ENCODE data around the gene FARS2.

FARS2 gene

DNA sequence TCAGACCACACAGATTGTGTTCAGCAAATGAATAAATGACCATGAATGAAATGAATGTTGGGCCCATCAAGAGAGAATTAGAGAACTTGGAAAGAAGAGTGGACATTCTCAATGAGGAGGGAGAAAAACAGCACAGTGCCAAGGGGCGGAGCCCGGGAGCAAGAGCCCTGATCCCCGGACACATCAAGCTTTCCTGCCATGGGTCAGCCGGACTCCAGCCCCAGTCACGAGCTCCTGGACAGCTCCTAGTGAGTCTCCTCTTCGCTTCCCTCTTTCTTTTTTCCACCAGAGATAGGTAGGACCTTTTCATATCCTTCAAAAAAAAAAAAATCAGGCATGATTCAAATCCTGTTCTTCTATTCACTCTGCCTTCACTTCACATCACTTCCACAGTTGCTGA lies 471.2 kb downstream of the FARS2 start:
- TF ChIP-seq, protein P1, sequence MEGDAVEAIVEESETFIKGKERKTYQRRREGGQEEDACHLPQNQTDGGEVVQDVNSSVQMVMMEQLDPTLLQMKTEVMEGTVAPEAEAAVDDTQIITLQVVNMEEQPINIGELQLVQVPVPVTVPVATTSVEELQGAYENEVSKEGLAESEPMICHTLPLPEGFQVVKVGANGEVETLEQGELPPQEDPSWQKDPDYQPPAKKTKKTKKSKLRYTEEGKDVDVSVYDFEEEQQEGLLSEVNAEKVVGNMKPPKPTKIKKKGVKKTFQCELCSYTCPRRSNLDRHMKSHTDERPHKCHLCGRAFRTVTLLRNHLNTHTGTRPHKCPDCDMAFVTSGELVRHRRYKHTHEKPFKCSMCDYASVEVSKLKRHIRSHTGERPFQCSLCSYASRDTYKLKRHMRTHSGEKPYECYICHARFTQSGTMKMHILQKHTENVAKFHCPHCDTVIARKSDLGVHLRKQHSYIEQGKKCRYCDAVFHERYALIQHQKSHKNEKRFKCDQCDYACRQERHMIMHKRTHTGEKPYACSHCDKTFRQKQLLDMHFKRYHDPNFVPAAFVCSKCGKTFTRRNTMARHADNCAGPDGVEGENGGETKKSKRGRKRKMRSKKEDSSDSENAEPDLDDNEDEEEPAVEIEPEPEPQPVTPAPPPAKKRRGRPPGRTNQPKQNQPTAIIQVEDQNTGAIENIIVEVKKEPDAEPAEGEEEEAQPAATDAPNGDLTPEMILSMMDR (IDR thresholded peaks at IDR 0.05; ENCODE audit: low read depth, low read length, missing control alignments) = no peak
- H3K4me3 ChIP-seq (replicated peaks; ENCODE audit: low read depth, low read length) = no peak overlapping the region
- DNase-seq (ENCODE audit: extremely low read depth, low read depth) = no peak

DNA sequence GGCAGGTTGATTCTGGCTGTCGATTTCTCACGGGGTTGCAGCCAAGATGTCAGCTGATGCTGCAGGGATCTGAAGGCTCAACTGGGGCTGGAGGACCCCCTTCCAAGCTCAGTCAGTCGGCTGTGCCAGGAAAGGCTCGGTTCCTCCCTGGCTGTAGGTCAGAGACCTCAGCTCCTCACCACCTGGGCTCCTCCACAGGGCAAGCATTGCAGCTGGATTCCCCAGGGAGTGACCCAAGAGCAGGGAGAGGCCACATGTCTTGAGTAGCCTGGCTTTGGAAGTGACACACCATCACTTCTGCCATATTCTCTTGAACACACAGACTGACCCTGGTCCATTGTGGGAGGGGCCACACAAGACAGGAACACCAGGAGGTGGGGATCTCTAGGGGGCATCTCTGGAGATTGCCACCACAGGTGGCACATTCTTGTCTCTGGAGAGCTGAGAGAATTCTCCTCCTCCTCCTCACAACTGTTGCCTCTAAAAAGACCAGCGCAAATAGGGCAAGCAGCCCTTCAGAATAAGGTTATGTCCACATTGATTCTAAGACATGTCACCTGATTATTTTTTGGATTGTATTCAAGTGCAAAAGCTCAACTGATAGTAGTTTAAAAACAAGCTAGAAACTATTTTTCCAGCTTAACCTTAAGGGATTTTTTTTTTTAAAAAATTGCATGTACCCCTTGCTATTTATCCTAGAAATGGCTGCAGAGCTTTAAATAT lies 474.9 kb downstream of the FARS2 start:
- TF ChIP-seq, protein P1 (IDR thresholded peaks at IDR 0.05; ENCODE audit: low read depth, low read length, missing control alignments) = no peak
- DNase-seq (ENCODE audit: extremely low read depth, low read depth) = no peak
- H3K4me3 ChIP-seq (replicated peaks; ENCODE audit: low read depth, low read length) = no peak overlapping the region

DNA sequence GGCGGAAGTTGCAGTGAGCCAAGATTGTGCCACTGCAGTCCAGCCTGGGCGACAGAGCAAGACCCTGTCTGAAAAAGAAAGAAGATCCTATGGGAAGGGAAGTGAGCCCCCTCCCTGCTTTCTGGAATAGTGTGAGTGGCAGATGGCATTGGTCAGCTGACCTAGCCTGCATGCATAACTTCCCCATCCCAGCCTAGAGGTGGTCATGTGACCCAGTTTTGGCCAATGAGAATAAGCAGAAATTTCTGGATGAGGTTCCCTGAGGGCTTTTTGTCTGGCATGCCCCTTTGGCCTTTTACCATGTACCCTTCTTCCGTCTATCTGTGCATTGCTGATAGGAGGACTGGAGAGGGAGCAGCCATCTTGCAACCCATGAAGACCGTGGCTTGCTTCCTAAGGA lies 476.1 kb downstream of the FARS2 start:
- no peak for DNase-seq (ENCODE audit: extremely low read depth, low read depth)
- H3K4me3 ChIP-seq (replicated peaks; ENCODE audit: low read depth, low read length) = no peak overlapping the region
- TF ChIP-seq, protein P1 (IDR thresholded peaks at IDR 0.05; ENCODE audit: low read depth, low read length, missing control alignments) = no peak

DNA sequence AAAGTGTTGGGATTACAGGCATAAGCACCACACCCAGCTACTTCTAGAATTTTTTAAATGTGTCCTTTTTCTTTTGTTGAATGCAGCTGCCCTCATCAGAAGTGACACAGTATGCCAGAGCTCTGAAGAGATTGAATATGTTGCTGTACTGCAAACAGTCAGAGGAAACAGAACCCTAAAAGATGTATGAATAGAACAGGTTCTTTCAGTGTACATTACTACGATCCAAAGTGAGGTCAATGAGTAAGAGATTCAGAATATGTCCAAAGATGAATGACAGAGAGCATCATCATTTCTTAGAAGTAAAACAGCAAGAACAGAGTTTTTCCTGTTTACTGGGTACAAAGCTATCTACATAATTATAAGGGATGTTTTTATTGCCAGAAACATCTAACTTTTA lies 476.9 kb downstream of the FARS2 start:
- TF ChIP-seq, protein P1 (IDR thresholded peaks at IDR 0.05; ENCODE audit: low read depth, low read length, missing control alignments) = no peak
- H3K4me3 ChIP-seq (replicated peaks; ENCODE audit: low read depth, low read length) = no peak overlapping the region
- DNase-seq (ENCODE audit: extremely low read depth, low read depth) = no peak

DNA sequence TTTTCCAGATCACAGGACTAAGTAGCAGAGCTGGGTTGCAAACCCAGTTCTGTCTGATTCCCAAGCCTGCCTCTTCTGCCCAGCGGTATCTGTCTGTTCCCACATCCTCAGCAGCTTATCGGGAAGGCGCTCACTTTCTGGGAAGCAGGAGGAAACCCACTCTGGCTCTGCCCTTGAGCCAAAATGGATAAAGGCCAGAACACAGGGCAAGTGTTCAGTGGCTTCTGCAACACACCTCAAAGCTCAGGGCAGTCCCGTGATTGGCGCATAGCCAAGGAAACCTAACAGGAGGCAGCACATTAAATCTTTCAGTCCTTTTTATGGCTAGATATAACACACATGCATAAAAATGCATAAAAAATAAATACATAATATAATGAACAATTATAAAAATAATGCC lies 483.2 kb downstream of the FARS2 start:
- no peak for DNase-seq (ENCODE audit: extremely low read depth, low read depth)
- H3K4me3 ChIP-seq (replicated peaks; ENCODE audit: low read depth, low read length) = no peak overlapping the region
- TF ChIP-seq, protein P1 (IDR thresholded peaks at IDR 0.05; ENCODE audit: low read depth, low read length, missing control alignments) = no peak

DNA sequence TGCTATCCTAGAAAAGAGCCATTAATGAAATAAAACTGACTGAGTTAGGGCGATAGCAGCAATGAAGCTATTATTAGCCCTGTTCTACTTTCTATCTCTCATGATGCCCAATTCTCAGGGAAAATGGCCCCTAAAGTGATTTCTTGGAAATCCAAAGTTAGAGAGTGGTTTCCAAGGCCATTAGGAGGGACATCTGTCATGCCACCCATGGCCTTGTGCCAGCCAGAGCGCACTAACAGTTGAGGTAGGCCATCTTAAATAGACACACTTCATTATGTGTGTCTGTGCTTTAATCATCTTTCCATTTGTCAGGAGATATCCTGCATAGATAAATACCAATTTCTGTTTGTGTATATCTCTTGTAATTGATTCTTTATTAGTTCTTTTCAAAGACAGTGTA lies 483.8 kb downstream of the FARS2 start:
- no peak overlapping the region for H3K4me3 ChIP-seq (replicated peaks; ENCODE audit: low read depth, low read length)
- TF ChIP-seq, protein P1 (IDR thresholded peaks at IDR 0.05; ENCODE audit: low read depth, low read length, missing control alignments) = no peak
- no peak for DNase-seq (ENCODE audit: extremely low read depth, low read depth)
